AG09319 (cell line): ENCODE data around the gene SGCB.

Experiments used
- DNase-seq: peaks from one replicate; pipeline ENCODE4 v3.0.0-alpha.2; 2010; ENCODE audit warnings: low read depth; ENCODE audit errors: extremely low read depth
- CTCF ChIP-seq: IDR thresholded peaks from 2 replicates; pipeline ENCODE4 v1.5.1; 2011; ENCODE audit warnings: low read depth, mild to moderate bottlenecking, inconsistent platforms, low read length, moderate library complexity

Gene SGCB

GRCh38 chr4:52006887-52007286 lies 31.2 kb downstream of the SGCB start:
- DNase-seq = no peak
- no peak for TF ChIP-seq CTCF

DNA sequence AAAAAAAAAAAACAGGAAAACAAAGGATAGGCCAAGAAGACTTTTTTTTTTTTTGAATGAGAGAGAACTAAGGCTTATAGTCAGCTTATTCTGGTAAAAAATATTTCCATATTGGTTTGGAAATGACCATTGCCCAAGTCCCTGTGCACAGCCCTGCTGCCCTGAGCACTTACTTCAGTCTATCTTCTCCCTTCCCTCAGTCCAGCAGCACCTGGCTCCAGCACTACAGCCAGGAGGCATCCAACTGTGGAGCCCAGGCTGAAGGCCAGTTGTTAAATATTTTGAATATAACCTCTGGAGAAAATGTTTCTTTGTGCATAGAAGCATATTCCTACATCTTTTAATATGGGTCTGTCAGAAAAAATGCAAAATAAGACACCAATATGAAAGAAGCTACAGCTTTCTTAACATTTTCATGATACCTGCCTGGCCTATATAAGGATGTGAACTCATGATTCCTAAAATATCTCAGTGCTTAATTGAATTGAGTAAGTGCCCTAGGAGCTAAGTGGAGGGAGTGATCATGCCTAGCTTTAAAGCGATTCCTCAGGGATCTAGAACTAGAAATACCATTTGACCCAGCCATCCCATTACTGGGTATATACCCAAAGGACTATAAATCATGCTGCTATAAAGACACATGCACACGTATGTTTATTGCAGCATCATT lies 32.4 kb downstream of the SGCB start:
- no peak for DNase-seq
- no peak for TF ChIP-seq CTCF

DNA sequence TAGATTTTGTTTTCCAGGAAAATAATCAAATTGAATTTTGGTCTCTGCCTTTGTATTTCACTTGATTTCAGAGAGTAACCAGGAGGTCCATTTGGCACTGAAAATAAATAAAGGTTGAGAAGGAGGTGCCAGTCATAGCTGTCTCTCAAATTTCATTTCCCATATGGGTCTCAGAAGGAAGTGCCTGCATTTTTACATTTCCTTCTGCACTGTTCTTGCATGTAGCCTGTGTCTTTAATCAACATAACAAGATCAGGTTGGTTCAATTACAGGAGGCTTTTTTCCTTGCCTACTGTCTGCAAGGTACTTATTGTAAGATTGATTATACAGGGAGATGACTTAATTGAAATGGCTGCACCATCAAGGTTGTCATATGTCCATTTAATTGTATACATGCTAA lies 33.7 kb downstream of the SGCB start:
- no peak for TF ChIP-seq CTCF

DNA sequence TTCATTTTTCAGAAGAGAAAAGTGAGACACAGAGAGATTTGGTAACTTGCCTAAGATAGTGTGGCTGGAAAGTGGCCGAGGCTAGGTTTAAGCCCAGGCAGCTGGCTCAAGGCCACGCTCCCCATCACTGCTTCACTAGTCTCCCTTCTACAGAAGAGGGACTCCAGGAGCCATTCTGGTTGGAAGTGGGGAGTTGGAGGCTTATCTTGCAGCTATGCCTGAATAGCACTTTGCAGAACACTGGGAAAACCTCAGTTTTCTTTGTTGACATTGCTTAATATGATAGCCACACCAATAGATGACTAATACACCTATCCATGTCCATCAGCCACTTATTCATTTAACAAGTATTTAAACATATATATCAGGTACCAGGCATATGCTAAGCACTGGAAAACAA lies 36.5 kb downstream of the SGCB start:
- no peak for DNase-seq
- no peak for TF ChIP-seq CTCF

More for the DNA sequence above, 33.7 kb downstream of the SGCB start:
- no peak for DNase-seq

GRCh38 chr4:51999250-51999649 lies 38.8 kb downstream of the SGCB start:
- no peak for DNase-seq

GRCh38 chr4:51998837-51999236 lies 39.3 kb downstream of the SGCB start:
- DNase-seq = no peak
- no peak for TF ChIP-seq CTCF

More at GRCh38 chr4:51999250-51999649, 38.8 kb downstream of the SGCB start:
- TF ChIP-seq CTCF = no peak

DNA sequence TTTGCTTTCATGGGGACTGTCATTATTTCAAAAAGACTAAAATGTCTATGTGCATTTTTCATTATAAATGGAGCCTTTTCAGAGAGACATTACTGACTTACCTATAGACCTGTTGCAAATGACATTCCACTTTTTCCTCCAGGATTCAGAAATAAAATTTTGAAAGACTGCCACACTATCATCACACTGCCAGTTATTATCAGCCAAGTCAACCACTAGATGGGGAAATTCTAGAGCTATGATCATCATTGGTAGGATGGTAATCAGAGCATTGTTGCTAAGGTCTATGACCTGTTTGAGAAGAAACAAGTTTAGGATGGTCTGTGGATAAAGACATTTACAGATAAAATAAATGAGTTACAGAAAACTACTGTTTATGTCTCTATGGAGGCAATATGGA lies 40.5 kb downstream of the SGCB start:
- TF ChIP-seq CTCF = no peak
- DNase-seq = no peak
